Measurements from ENCODE around the gene CDH22.
A peak's percentile ranks its signal among the peaks of the same experiment; 100 is the strongest.

Gene CDH22

GRCh38 chr20:46308258-46309157, at the start of gene CDH22:
Gene CDH22 (minus strand): TSS chr20:46308498. CDS start chr20:46251294, 57,204 bp downstream.
- H3K4me3 ChIP-seq (ENCODE audit: low read depth, low read length) = peak within 1 kb of the TSS; percentile 64
- peaks cover 4% of the 10 kb centered on the region for H3K4me1 ChIP-seq (ENCODE audit: control insufficient read depth, insufficient read depth, low read length)
- H3K9ac ChIP-seq (ENCODE audit: low read depth, low read length) = no peak within 1 kb of the TSS
- H3K9me3 ChIP-seq (ENCODE audit: control insufficient read depth, insufficient read depth, low read length) = no peaks in the 10 kb centered on the region
- H3K27me3 ChIP-seq (ENCODE audit: control insufficient read depth, insufficient read depth, low read length) = peaks cover 77% of the 10 kb centered on the region
- H3K36me3 ChIP-seq (ENCODE audit: control insufficient read depth, insufficient read depth, low read length) = no peaks in the 10 kb centered on the region

DNA sequence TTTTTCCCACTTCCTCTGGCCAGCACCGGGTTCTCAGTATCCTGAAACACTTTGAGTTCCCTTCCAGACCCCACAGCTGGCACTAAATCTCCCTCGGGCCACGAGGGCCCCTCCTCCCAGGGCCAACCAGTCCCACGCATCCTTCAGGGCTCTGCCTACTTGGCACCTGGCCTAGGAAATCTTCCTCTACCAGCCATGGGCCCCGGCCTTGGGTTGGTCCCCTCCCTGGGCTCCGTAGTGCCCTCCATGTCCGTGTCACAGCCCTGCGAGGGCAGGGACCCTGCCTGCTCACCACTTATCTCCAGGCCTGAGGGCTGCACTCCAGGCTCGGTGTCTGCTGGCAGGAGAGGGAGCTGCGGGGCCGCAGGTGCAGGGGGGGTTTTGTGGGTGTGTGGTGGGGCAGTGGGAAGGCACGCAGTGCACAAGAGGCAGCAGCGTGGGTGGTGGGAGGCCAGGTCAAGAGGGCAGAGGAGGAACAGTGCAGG, 48.8 kb upstream of the CDH22 start:
- Histone ChIP-seq H3K4me1 (ENCODE audit: control insufficient read depth, insufficient read depth, low read length) (no peaks in the 10 kb centered on the region), H3K9me3 (ENCODE audit: control insufficient read depth, insufficient read depth, low read length) (no peaks in the 10 kb centered on the region), H3K9ac (ENCODE audit: low read depth, low read length) (no peak overlapping the region), H3K27me3 (ENCODE audit: control insufficient read depth, insufficient read depth, low read length) (no peaks in the 10 kb centered on the region), H3K36me3 (ENCODE audit: control insufficient read depth, insufficient read depth, low read length) (peaks cover 7% of the 10 kb centered on the region), H3K4me3 (ENCODE audit: low read depth, low read length) (no peak overlapping the region)

DNA sequence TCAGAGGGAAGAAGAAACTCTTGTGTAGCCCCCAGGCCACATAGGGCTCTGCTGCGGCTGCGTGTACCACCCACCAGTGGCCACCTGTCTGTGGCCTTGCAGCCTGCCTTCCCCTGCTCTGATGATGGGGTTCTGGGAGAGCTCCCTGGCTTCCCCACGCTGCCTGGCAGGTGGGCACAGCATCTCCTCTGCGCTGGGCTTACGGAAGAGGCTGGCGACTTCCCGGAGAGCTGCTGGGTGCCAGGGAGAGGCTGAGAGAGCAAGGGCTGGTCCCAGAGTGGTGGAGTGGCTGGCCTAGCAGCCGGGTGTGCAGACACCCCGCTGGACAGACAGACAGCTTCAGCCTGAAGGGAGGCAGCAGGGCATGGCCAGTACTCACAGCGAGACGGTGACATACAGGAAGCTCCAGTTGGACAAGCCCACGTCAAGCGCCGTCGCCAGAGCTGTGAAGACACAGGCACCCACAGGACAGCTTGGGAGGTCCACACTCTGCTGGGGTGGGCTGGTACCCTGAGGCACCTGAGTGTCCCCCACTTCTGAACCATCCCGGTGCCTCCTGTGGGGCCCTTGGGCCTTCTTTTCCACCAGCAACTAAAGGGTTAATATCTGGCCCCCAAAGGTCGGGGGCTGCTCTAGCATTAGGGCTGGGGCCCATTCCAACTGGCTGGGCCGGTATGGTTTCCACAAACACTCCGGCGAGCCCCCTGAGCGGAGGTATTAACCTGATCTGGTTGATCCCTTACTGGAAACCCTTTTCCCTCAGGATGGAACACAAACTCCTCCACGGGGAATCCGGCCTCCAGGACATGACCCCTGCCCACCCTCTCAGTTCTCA, 48.1 kb upstream of the CDH22 start:
- H3K4me1 ChIP-seq (ENCODE audit: control insufficient read depth, insufficient read depth, low read length) = no peaks in the 10 kb centered on the region
- no peak overlapping the region for H3K4me3 ChIP-seq (ENCODE audit: low read depth, low read length)
- no peaks in the 10 kb centered on the region for H3K9me3 ChIP-seq (ENCODE audit: control insufficient read depth, insufficient read depth, low read length)
- no peak overlapping the region for H3K9ac ChIP-seq (ENCODE audit: low read depth, low read length)
- H3K27me3 ChIP-seq (ENCODE audit: control insufficient read depth, insufficient read depth, low read length) = no peaks in the 10 kb centered on the region
- peaks cover 12% of the 10 kb centered on the region for H3K36me3 ChIP-seq (ENCODE audit: control insufficient read depth, insufficient read depth, low read length)

DNA sequence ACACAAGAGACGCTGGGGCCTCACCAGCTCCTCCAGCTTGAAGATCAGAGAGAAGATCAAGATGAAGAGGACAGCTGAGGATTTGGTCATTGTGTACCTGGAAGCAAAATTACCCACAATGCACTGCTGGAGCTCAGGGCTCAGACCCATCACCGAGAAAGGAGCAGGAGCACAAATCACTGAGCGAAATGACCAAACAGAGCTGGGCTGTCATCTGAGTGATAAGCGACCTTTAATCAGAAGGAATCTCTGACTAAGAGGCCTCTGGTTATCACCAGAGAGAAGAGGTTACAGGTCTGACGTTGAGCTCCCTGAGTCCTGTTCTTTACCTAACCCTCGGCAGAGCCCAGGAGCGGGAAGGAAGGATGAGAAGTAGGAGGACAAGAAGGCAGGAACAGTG, 47.5 kb upstream of the CDH22 start:
- Histone ChIP-seq H3K4me3 (ENCODE audit: low read depth, low read length) (no peak overlapping the region), H3K9me3 (ENCODE audit: control insufficient read depth, insufficient read depth, low read length) (no peaks in the 10 kb centered on the region), H3K36me3 (ENCODE audit: control insufficient read depth, insufficient read depth, low read length) (peaks cover 16% of the 10 kb centered on the region), H3K9ac (ENCODE audit: low read depth, low read length) (no peak overlapping the region), H3K27me3 (ENCODE audit: control insufficient read depth, insufficient read depth, low read length) (no peaks in the 10 kb centered on the region), H3K4me1 (ENCODE audit: control insufficient read depth, insufficient read depth, low read length) (no peaks in the 10 kb centered on the region)

- Histone ChIP-seq H3K9ac (ENCODE audit: low read depth, low read length) (no peak overlapping the region), H3K4me3 (ENCODE audit: low read depth, low read length) (no peak overlapping the region), H3K4me1 (ENCODE audit: control insufficient read depth, insufficient read depth, low read length) (no peaks in the 10 kb centered on the region), H3K9me3 (ENCODE audit: control insufficient read depth, insufficient read depth, low read length) (no peaks in the 10 kb centered on the region), H3K27me3 (ENCODE audit: control insufficient read depth, insufficient read depth, low read length) (no peaks in the 10 kb centered on the region), H3K36me3 (ENCODE audit: control insufficient read depth, insufficient read depth, low read length) (peaks cover 21% of the 10 kb centered on the region)
Observed at GRCh38 chr20:46354920-46355654, 46.8 kb upstream of the CDH22 start.

DNA sequence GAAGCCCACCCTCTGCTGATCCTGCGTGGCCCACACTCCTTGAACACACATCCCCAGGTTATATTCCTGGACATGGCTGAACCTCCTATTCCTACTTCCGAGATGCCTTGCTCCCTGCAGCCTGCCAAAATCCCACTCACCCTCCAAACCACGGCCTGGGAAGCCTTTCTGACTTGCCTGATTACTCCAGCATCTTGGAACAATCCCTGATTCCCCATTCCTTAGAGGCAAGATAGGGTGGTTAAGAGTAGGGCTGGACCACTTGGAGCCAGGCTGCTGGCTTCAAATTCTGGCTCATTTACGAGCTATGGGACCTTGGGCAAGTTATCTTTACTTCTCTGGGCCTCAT, 45.9 kb upstream of the CDH22 start:
- no peak overlapping the region for H3K9ac ChIP-seq (ENCODE audit: low read depth, low read length)
- H3K9me3 ChIP-seq (ENCODE audit: control insufficient read depth, insufficient read depth, low read length) = no peaks in the 10 kb centered on the region
- H3K4me3 ChIP-seq (ENCODE audit: low read depth, low read length) = no peak overlapping the region
- peaks cover 21% of the 10 kb centered on the region for H3K36me3 ChIP-seq (ENCODE audit: control insufficient read depth, insufficient read depth, low read length)
- H3K4me1 ChIP-seq (ENCODE audit: control insufficient read depth, insufficient read depth, low read length) = no peaks in the 10 kb centered on the region
- no peaks in the 10 kb centered on the region for H3K27me3 ChIP-seq (ENCODE audit: control insufficient read depth, insufficient read depth, low read length)

- Histone ChIP-seq H3K27me3 (ENCODE audit: control insufficient read depth, insufficient read depth, low read length) (no peaks in the 10 kb centered on the region), H3K4me3 (ENCODE audit: low read depth, low read length) (no peak overlapping the region), H3K9me3 (ENCODE audit: control insufficient read depth, insufficient read depth, low read length) (no peaks in the 10 kb centered on the region), H3K9ac (ENCODE audit: low read depth, low read length) (no peak overlapping the region), H3K4me1 (ENCODE audit: control insufficient read depth, insufficient read depth, low read length) (peaks cover 2% of the 10 kb centered on the region), H3K36me3 (ENCODE audit: control insufficient read depth, insufficient read depth, low read length) (peaks cover 21% of the 10 kb centered on the region)
Observed at GRCh38 chr20:46353500-46354206, 45.4 kb upstream of the CDH22 start.

DNA sequence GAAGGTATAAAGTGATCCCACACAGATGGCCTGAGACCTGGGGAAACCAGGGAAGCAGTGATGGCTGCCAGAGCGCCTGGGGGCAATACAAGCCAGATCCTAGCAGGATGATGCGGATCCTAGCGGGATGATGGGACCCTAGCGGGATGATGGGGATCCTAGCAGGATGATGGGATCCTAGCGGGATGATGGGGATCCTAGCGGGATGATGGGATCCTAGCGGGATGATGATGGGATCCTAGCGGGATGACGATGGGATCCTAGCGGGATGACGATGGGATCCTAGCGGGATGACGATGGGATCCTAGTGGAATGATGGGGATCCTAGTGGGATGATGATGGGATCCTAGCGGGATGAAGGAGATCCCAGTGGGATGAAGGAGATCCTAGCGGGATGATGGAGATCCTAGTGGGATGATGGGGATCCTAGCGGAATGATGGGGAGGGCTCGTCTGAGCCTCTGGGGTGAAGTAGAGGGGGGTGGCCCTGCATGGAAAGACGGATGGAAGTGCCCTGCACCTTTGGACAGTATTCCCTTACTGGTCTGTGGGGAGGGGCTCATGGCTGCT, 44.2 kb upstream of the CDH22 start:
- Histone ChIP-seq H3K4me3 (ENCODE audit: low read depth, low read length) (no peak overlapping the region), H3K36me3 (ENCODE audit: control insufficient read depth, insufficient read depth, low read length) (peaks cover 21% of the 10 kb centered on the region), H3K9me3 (ENCODE audit: control insufficient read depth, insufficient read depth, low read length) (no peaks in the 10 kb centered on the region), H3K4me1 (ENCODE audit: control insufficient read depth, insufficient read depth, low read length) (peaks cover 4% of the 10 kb centered on the region), H3K27me3 (ENCODE audit: control insufficient read depth, insufficient read depth, low read length) (no peaks in the 10 kb centered on the region), H3K9ac (ENCODE audit: low read depth, low read length) (no peak overlapping the region)

DNA sequence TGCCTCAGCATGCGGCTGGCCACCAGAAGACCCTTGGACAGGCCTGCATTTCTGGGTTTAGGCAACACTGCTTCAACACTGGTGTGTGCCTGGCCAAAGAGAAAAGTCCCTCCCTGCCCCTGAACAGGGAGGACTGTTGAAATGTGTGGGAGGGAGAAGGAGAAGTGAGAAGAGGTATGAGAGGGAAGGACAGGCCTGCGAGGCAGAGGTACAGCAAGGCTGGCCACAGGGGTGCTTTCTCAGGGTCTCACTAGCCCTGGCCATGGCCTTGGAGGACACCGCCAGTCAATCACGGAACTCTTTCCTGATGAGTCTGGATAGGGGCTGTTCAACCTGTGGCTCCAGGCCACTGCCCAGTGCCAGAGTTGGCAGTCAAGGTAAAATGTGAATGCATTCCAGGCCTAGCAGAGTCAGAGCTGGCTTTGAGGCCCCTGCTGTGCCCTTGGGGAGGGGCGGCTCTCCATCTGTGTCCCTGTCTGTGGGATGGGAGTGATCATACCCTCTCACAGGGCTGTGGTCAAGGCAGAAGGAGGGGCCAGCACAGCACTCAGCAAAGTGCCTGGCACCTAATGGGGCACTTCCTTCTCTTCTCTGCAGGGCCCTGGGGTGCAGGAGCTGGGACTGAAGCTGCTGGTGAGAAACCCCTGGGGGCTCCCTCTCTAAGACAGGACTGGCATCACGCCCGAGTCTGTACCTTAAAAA, 43.2 kb upstream of the CDH22 start:
- Histone ChIP-seq H3K36me3 (ENCODE audit: control insufficient read depth, insufficient read depth, low read length) (peaks cover 21% of the 10 kb centered on the region), H3K4me3 (ENCODE audit: low read depth, low read length) (no peak overlapping the region), H3K9ac (ENCODE audit: low read depth, low read length) (peak overlapping the region; percentile 12), H3K9me3 (ENCODE audit: control insufficient read depth, insufficient read depth, low read length) (no peaks in the 10 kb centered on the region), H3K4me1 (ENCODE audit: control insufficient read depth, insufficient read depth, low read length) (peaks cover 4% of the 10 kb centered on the region), H3K27me3 (ENCODE audit: control insufficient read depth, insufficient read depth, low read length) (no peaks in the 10 kb centered on the region)

GRCh38 chr20:46350986-46351267, 42.6 kb upstream of the CDH22 start:
- peaks cover 4% of the 10 kb centered on the region for H3K4me1 ChIP-seq (ENCODE audit: control insufficient read depth, insufficient read depth, low read length)
- H3K27me3 ChIP-seq (ENCODE audit: control insufficient read depth, insufficient read depth, low read length) = peaks cover 3% of the 10 kb centered on the region
- H3K9me3 ChIP-seq (ENCODE audit: control insufficient read depth, insufficient read depth, low read length) = no peaks in the 10 kb centered on the region
- peak overlapping the region; percentile 12 for H3K9ac ChIP-seq (ENCODE audit: low read depth, low read length)
- H3K4me3 ChIP-seq (ENCODE audit: low read depth, low read length) = no peak overlapping the region
- H3K36me3 ChIP-seq (ENCODE audit: control insufficient read depth, insufficient read depth, low read length) = peaks cover 21% of the 10 kb centered on the region
